Natural killer cell (primary cell): ENCODE data around the gene ZNF577. TPM values are rescaled to one million over a fixed set of nuclear protein-coding genes. Genes with fewer than 3 reads are reported as not detected.
A peak's percentile ranks its signal among the peaks of the same experiment; 100 is the strongest.

Source experiments
- ATAC-seq, 3 donors: fragments of 150-1000 bp in 2 of 3; fragments of 200-7000 bp in 1 of 3; cut with Tn5 transposase; 1 replicate in 1 of 3; 2 replicates in 2 of 3; pipeline ENCODE4 v1.10.0; 2021; ENCODE audit warnings: mild to moderate bottlenecking in 2 of 3, moderate library complexity in 2 of 3
- DNase-seq, 2 donors: peaks; one replicate each; pipeline versions ENCODE4 v3.0.0 to v3.0.0-alpha.2; 2013 to 2021; ENCODE audit warnings: mixed read lengths in 1 of 2
- H3K27ac ChIP-seq: one replicate; pipeline ENCODE4 v1.5.1; 2013; ENCODE audit warnings: mild to moderate bottlenecking, low read length
- H3K27me3 ChIP-seq: one replicate; pipeline ENCODE4 v1.6.1; 2013; ENCODE audit warnings: low read length; ENCODE audit not compliant: control insufficient read depth, insufficient read depth
- H3K36me3 ChIP-seq: one replicate; pipeline ENCODE4 v1.6.1; 2013; ENCODE audit warnings: low read length; ENCODE audit not compliant: control insufficient read depth, insufficient read depth
- H3K4me1 ChIP-seq: one replicate; pipeline ENCODE4 v1.6.1; 2013; ENCODE audit warnings: low read length; ENCODE audit not compliant: control insufficient read depth, insufficient read depth
- H3K4me3 ChIP-seq: one replicate; pipeline ENCODE4 v1.5.1; 2013; ENCODE audit warnings: low read length
- H3K9me3 ChIP-seq: one replicate; pipeline ENCODE4 v1.6.1; 2013; ENCODE audit warnings: low read length; ENCODE audit not compliant: control insufficient read depth, insufficient read depth
- H3K27ac Mint-ChIP-seq, 2 donors: one replicate each; pipeline ENCODE4 v1.8.0; 2022; ENCODE audit warnings: mild to moderate bottlenecking in 2 of 2, mixed read lengths in 2 of 2, moderate library complexity in 1 of 2
- H3K27me3 Mint-ChIP-seq, 2 donors: one replicate each; pipeline ENCODE4 v1.8.0; 2022; ENCODE audit warnings: low read depth in 2 of 2, mixed read lengths in 2 of 2
- H3K36me3 Mint-ChIP-seq: one replicate; pipeline ENCODE4 v1.8.0; 2022; ENCODE audit warnings: mixed read lengths
- H3K4me1 Mint-ChIP-seq, 2 donors: one replicate each; pipeline ENCODE4 v1.8.0; 2022; ENCODE audit warnings: mixed read lengths in 2 of 2
- H3K4me3 Mint-ChIP-seq: one replicate; pipeline ENCODE4 v1.8.0; 2022; ENCODE audit warnings: mild to moderate bottlenecking, moderate library complexity, mixed read lengths
- H3K9me3 Mint-ChIP-seq, 2 donors: one replicate each; pipeline ENCODE4 v1.8.0; 2022; ENCODE audit warnings: mixed read lengths in 2 of 2
- WGBS: methylation state at CpG from one replicate; pipeline ENCODE4 v1.1.7; 2013; ENCODE audit warnings: missing lambda C conversion rate; ENCODE audit not compliant: insufficient coverage; 5-methylcytosine and 5-hydroxymethylcytosine counted together
- intact Hi-C: fragments of 100-400 bp; cut with micrococcal nuclease; formaldehyde crosslinking; loops from one replicate; pipeline ENCODE4 v1.14.2; 2022
- total RNA-seq, 4 donors: library from RNA; stranded (reverse); fragments of 120-200 nt in 1 of 4; gene quantifications; one replicate each; pipeline versions ENCODE4 v1.2.3 to v1.2.4, GENCODE V29; 2013 to 2022
- TF ChIP-seq, protein P1 (sequence below): fragments of 200-600 bp; IDR thresholded peaks from one replicate; pipeline ENCODE4 v1.8.0; 2022; ENCODE audit warnings: antibody characterized with exemption

ZNF577 gene
- total RNA-seq, 3 donors from 2014 or later (not counting 1 experiment from before 2014, with no cell fraction given): 8.5 to 15.6 (median 12.4) TPM

DNA sequence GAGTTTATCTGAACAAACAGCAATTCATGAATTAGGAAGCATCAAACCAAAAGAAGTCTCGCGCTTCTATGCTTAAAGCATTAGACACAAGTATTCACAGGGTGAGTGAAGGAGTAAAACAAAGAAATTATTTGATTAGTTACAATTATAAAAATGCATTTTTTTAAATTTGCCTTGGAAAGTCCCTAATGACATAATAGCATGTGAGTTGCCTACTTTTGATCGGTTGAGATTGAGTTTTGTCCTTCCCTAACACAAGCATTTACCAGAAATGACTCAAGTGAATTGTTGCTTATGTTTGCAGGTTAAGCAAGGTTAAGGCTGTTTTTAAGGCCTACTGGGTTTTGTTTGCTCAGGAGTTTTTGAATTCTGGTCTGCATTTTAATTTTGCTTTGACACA is 17.5 kb upstream of the ZNF577 start:
- Histone ChIP-seq H3K9me3 (peaks cover 30% of the 10 kb centered on the region), H3K4me1 (peaks cover 15% of the 10 kb centered on the region), H3K4me3 (peak overlapping the region; percentile 68), H3K27me3 (peaks cover 4% of the 10 kb centered on the region), H3K27ac (no peak overlapping the region), H3K36me3 (peaks cover under 1% of the 10 kb centered on the region)
- Mint-ChIP-seq H3K27ac (peak overlapping the region; percentile 96 to 97), H3K4me1 (peaks cover 33 to 34% of the 10 kb centered on the region in 2 donors), H3K4me3 (peak overlapping the region; percentile 100), H3K36me3 (peaks cover 18% of the 10 kb centered on the region), H3K27me3 (peaks cover 16 to 24% of the 10 kb centered on the region in 2 donors), H3K9me3 (peaks cover 2 to 9% of the 10 kb centered on the region in 2 donors)
- DNase-seq: no peak
- TF ChIP-seq, protein P1, sequence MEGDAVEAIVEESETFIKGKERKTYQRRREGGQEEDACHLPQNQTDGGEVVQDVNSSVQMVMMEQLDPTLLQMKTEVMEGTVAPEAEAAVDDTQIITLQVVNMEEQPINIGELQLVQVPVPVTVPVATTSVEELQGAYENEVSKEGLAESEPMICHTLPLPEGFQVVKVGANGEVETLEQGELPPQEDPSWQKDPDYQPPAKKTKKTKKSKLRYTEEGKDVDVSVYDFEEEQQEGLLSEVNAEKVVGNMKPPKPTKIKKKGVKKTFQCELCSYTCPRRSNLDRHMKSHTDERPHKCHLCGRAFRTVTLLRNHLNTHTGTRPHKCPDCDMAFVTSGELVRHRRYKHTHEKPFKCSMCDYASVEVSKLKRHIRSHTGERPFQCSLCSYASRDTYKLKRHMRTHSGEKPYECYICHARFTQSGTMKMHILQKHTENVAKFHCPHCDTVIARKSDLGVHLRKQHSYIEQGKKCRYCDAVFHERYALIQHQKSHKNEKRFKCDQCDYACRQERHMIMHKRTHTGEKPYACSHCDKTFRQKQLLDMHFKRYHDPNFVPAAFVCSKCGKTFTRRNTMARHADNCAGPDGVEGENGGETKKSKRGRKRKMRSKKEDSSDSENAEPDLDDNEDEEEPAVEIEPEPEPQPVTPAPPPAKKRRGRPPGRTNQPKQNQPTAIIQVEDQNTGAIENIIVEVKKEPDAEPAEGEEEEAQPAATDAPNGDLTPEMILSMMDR: no peak
- intact Hi-C loops: loop anchor here (1.0 to 2.0 kb wide), 3 partner anchors 18 to 81 kb away; partner anchors contain the start of genes ZNF350, ZNF577 and ZNF613
- peak in 2 of 3 donors; percentile 4 to 9 for ATAC-seq
- 67% methylated on average over 3 of the region's 3 CpGs for WGBS

DNA sequence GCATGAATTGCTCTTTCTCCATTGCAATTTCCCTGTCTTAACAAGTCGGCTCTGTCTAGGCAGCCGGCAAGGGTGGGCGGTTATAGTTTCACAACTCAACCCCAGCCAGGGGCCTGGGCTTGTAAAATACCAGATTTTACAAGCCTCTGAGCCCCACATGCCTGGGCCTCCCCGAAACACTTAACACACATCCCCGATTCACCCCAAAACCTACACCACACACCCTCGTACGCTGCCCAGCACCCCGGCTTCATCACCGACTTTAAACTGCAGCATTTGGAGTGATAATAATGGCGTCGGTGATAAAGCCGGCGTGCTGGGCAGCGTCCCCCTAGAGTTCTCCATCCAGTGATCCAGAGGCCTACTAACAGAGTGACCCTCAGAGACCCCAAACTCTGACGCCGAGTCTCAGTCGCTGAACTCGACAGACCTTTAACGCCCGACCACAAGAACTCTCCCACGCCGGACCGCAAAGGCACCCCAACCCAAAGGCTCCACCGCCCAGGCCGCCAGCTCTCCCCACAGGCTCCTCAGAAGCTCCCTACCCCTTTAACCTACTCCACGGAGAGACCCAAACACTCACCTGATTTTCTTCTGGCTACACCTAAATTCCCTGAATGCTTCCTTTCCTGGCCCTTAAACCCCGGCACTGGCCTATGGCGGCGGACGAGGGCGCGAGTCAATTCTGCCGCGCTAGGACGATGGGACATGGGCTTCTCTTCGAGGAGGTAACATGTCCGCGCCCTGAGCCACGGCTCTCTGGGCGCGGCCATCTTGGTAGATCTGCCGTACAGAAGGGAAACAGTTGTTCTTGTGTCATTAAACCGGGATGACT is 16.8 kb upstream of the ZNF577 start, which contains the start of gene ZNF649:
TSS of gene ZNF649 (minus strand) at position 687 of the 835 bp plus-strand sequence. CDS start 4,910 bp downstream, outside the sequence.
- H3K9me3 Mint-ChIP-seq: peaks cover 2 to 9% of the 10 kb centered on the region in 2 donors
- DNase-seq (peak; percentile 76 to 88), ATAC-seq (peak; percentile 92 to 96 (median 94))
- Histone ChIP-seq H3K27me3 (peaks cover 4% of the 10 kb centered on the region), H3K36me3 (peaks cover 8% of the 10 kb centered on the region), H3K27ac (peak within 1 kb of the TSS; percentile 76), H3K4me3 (peak within 1 kb of the TSS; percentile 68), H3K9me3 (peaks cover 35% of the 10 kb centered on the region), H3K4me1 (peaks cover 15% of the 10 kb centered on the region)
- H3K36me3 Mint-ChIP-seq: peaks cover 24% of the 10 kb centered on the region
- peaks cover 13 to 18% of the 10 kb centered on the region in 2 donors for H3K27me3 Mint-ChIP-seq
- H3K4me3 Mint-ChIP-seq: peak within 1 kb of the TSS; percentile 100
- H3K4me1 Mint-ChIP-seq: peaks cover 34 to 35% of the 10 kb centered on the region in 2 donors
- TF ChIP-seq, protein P1: no peak
- under 1% methylated on average over 43 of the region's 43 CpGs for WGBS
- intact Hi-C loops: loop anchor here (1.0 to 5.0 kb wide), 4 partner anchors 18 to 103 kb away; partner anchors contain the start of genes ZNF350, ZNF577, ZNF613 and ZNF615
- peak within 1 kb of the TSS; percentile 96 to 97 for H3K27ac Mint-ChIP-seq

DNA sequence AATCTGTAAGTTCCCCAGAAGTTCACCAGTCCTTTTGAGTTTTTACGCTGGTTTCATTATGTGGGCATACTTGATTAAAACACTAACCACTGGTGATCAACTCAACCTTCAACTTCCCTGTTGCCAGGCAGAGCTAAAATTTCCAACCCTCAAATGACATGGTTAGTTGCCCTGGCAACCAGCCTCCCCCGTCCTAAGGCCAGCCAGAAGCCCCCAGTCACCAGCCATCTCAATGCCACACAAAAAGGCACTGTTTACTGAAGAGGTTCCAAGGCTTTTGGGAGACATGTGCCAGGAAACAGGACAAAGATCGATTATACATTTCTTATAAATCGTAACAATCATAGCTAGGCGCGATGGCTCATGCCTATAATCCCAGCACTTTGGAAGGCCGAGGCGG is 15.4 kb upstream of the ZNF577 start:
- ATAC-seq (no peak), DNase-seq (no peak)
- Mint-ChIP-seq H3K9me3 (peaks cover 2 to 9% of the 10 kb centered on the region in 2 donors), H3K4me1 (peaks cover 34 to 35% of the 10 kb centered on the region in 2 donors), H3K36me3 (peaks cover 26% of the 10 kb centered on the region), H3K4me3 (peak overlapping the region; percentile 100), H3K27ac (peak overlapping the region in 1 of 2 donors; percentile 31), H3K27me3 (peaks cover 9 to 11% of the 10 kb centered on the region in 2 donors)
- peaks cover 21% of the 10 kb centered on the region for H3K36me3 ChIP-seq
- 93% methylated on average over 8 of the region's 8 CpGs for whole genome bisulfite sequencing
- H3K27me3 ChIP-seq: no peaks in the 10 kb centered on the region
- H3K27ac ChIP-seq: no peak overlapping the region
- H3K4me1 ChIP-seq: peaks cover 15% of the 10 kb centered on the region
- TF ChIP-seq, protein P1: no peak
- intact Hi-C loops: loop anchor here (5.0 kb wide), 1 partner anchor 104 kb away; the partner anchor contains the start of gene ZNF615
- peaks cover 42% of the 10 kb centered on the region for H3K9me3 ChIP-seq
- no peak overlapping the region for H3K4me3 ChIP-seq
